Mesendoderm (in vitro differentiated cells): ENCODE measurements around the gene LRSAM1.

ENCODE experiments used
- DNase-seq: peaks from one replicate; pipeline ENCODE4 v3.0.0; 2013
- H2AK5ac ChIP-seq: 2 replicates; pipeline ENCODE4 v1.6.1; 2013; ENCODE audit warnings: low read length, inconsistent platforms
- H2BK120ac ChIP-seq: 2 replicates; pipeline ENCODE4 v1.6.1; 2013; ENCODE audit warnings: low read depth, mild to moderate bottlenecking, low read length, moderate library complexity, mixed read lengths
- H2BK15ac ChIP-seq: replicated peaks from 2 replicates; pipeline ENCODE4 v1.6.1; 2013; ENCODE audit warnings: low read depth, mild to moderate bottlenecking, moderate library complexity
- H2BK5ac ChIP-seq: 2 replicates; pipeline ENCODE4 v1.6.1; 2013; ENCODE audit warnings: low read length, inconsistent platforms
- H3K18ac ChIP-seq: 2 replicates; pipeline ENCODE4 v1.6.1; 2013; ENCODE audit warnings: mild to moderate bottlenecking, low read length, mixed read lengths
- H3K23ac ChIP-seq: one replicate; pipeline ENCODE4 v1.6.1; 2013; ENCODE audit warnings: low read length
- H3K27ac ChIP-seq: 2 replicates; pipeline ENCODE4 v1.5.1; 2013; ENCODE audit warnings: low read depth, mild to moderate bottlenecking, inconsistent platforms, low read length, moderate library complexity
- H3K27me3 ChIP-seq: 2 replicates; pipeline ENCODE4 v1.6.1; 2013; ENCODE audit warnings: low read length, control low read depth, mild to moderate bottlenecking, inconsistent platforms; ENCODE audit not compliant: insufficient read depth, poor library complexity
- H3K36me3 ChIP-seq: 2 replicates; pipeline ENCODE4 v1.6.1; 2013; ENCODE audit warnings: low read length, inconsistent platforms; ENCODE audit not compliant: control insufficient read depth, insufficient read depth
- H3K4ac ChIP-seq: one replicate; pipeline ENCODE4 v1.6.1; 2013; ENCODE audit warnings: low read depth, mild to moderate bottlenecking, low read length, moderate library complexity
- H3K4me1 ChIP-seq: 2 replicates; pipeline ENCODE4 v1.6.1; 2013; ENCODE audit warnings: low read depth, low read length, inconsistent platforms; ENCODE audit not compliant: control insufficient read depth
- H3K4me2 ChIP-seq: 2 replicates; pipeline ENCODE4 v1.6.1; 2013; ENCODE audit warnings: low read length
- H3K4me3 ChIP-seq: 2 replicates; pipeline ENCODE4 v1.5.1; 2013; ENCODE audit warnings: mild to moderate bottlenecking, low read length
- H3K56ac ChIP-seq: one replicate; pipeline ENCODE4 v1.6.1; 2013; ENCODE audit warnings: low read length
- H3K79me1 ChIP-seq: 2 replicates; pipeline ENCODE4 v1.6.1; 2013; ENCODE audit warnings: low read length, inconsistent platforms
- H3K79me2 ChIP-seq: 2 replicates; pipeline ENCODE4 v1.6.1; 2013; ENCODE audit warnings: mild to moderate bottlenecking, low read length; ENCODE audit not compliant: control insufficient read depth, insufficient read depth
- H3K9ac ChIP-seq: 2 replicates; pipeline ENCODE4 v1.6.1; 2013; ENCODE audit warnings: low read length, inconsistent platforms
- H4K5ac ChIP-seq: one replicate; pipeline ENCODE4 v1.6.1; 2013; ENCODE audit warnings: low read length
- H4K8ac ChIP-seq: one replicate; pipeline ENCODE4 v1.6.1; 2013; ENCODE audit warnings: low read depth, mild to moderate bottlenecking, control low read depth, low read length, moderate library complexity
- WGBS: extraction: QIAGEN DNeasy Blood & Tissue Kit; methylation state at CpG from one replicate; pipeline ENCODE4 v1.1.7; 2013; ENCODE audit warnings: low lambda C conversion rate, missing lambda C conversion rate; ENCODE audit not compliant: insufficient coverage; ENCODE audit errors: extremely low coverage; 5-methylcytosine and 5-hydroxymethylcytosine counted together

The LRSAM1 gene

DNA sequence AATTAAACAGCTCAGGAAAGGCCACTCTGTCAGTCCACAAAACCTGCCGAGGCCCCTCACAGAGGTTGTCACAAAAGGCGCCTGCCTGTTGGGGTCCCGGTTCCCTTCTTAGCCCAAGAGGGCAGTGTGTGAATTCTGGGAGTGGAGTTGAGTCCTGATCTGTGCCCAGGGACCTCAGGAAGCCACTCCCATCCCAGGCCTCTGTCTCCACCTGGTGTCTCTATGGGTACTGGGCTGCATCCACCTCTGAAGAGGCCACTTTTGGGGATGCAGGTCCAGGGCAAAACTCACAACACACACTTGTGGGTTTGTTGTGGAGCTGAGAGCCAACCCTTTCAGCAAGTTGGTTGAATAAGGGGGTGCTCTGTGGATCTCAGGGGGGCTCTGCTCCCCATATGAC is 86.5 kb downstream of the LRSAM1 start:
- H3K18ac ChIP-seq, result no peak overlapping the region
- no peaks in the 10 kb centered on the region for H3K27me3 ChIP-seq
- no peak overlapping the region for H3K56ac ChIP-seq
- H3K79me1 ChIP-seq, result peaks cover 19% of the 10 kb centered on the region
- H4K8ac ChIP-seq, result no peak overlapping the region
- H2BK15ac ChIP-seq, result no peak overlapping the region
- H3K4me2 ChIP-seq, result no peak overlapping the region
- DNase-seq, result peak; percentile 70
- H2BK120ac ChIP-seq, result no peak overlapping the region
- H3K27ac ChIP-seq, result no peak overlapping the region
- no peak overlapping the region for H4K5ac ChIP-seq
- no peaks in the 10 kb centered on the region for H3K36me3 ChIP-seq
- no peak overlapping the region for H3K9ac ChIP-seq
- WGBS, result no CpG with 5 or more reads among the region's 3 CpGs
- H2AK5ac ChIP-seq, result no peak overlapping the region
- no peak overlapping the region for H2BK5ac ChIP-seq
- no peak overlapping the region for H3K4ac ChIP-seq
- no peak overlapping the region for H3K23ac ChIP-seq
- no peak overlapping the region for H3K4me3 ChIP-seq
- H3K4me1 ChIP-seq, result no peaks in the 10 kb centered on the region
- peaks cover 12% of the 10 kb centered on the region for H3K79me2 ChIP-seq

DNA sequence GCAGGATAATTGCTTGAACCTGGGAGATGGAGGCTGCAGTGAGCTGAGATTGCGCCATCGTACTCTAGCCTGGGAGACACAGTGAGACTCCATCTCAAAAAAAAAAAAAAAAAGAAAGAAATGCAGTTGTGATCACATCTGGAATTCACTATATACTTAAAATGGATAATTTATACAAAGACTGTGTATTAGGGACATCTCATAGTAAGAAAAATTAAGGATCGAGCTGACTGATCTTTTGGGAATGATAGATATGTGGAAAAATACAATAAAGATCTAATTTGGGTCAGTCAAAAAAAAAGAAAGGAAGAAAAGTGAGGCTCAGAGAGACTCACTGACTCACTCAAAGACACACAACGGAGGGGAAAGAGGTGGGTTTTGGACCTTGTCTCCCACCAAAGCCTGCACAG is 87.5 kb downstream of the LRSAM1 start:
- DNase-seq, result no peak
- Histone ChIP-seq H4K5ac (no peak overlapping the region), H2BK120ac (no peak overlapping the region)

DNA sequence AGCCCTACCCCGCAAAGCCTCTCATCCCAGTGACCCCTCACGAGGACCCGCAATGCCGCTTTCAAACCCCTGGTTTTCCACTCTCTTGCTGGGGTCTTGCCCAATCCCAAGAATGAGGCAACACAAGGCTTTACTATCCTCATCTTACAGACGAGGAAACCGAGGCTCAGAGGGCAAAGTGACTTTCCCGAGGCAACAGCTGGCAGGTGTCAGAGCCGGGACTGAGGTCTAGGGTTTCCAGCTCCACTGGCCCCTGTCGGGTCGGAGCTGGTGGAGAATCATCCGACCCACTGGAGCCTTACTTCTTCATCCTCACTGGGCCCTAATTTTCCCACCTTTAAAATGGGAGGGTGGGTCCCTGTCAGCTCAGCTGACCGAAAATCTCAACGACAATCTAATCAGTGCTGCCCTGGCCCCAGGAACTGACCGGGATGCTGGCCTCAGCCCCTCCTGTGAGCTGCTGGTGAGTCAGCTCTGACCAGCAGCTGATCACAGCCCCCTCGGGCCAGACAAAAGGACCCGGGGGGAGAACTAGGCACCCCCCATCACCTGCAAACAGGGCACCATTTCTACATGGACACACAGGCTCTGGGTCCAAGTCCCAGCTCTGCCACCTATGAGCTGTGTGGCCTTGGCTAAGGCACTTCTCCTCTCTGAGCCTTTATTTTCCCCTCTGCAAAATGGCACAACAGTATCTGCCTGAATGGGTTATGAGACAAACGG is 88.1 kb downstream of the LRSAM1 start:
- H3K56ac ChIP-seq, result no peak overlapping the region
- H2AK5ac ChIP-seq, result no peak overlapping the region
- H3K4me2 ChIP-seq, result no peak overlapping the region
- H3K79me1 ChIP-seq, result peaks cover 26% of the 10 kb centered on the region
- H3K4me1 ChIP-seq, result no peaks in the 10 kb centered on the region
- H4K8ac ChIP-seq, result no peak overlapping the region
- H4K5ac ChIP-seq, result no peak overlapping the region
- WGBS, result no CpG with 5 or more reads among the region's 17 CpGs
- no peak overlapping the region for H2BK15ac ChIP-seq
- no peak overlapping the region for H3K27ac ChIP-seq
- no peak overlapping the region for H3K4ac ChIP-seq
- H3K79me2 ChIP-seq, result peaks cover 14% of the 10 kb centered on the region
- H3K4me3 ChIP-seq, result no peak overlapping the region
- H3K18ac ChIP-seq, result no peak overlapping the region
- no peak overlapping the region for H2BK120ac ChIP-seq
- H3K27me3 ChIP-seq, result no peaks in the 10 kb centered on the region
- no peaks in the 10 kb centered on the region for H3K36me3 ChIP-seq
- no peak overlapping the region for H3K23ac ChIP-seq
- H3K9ac ChIP-seq, result no peak overlapping the region
- H2BK5ac ChIP-seq, result no peak overlapping the region
- no peak for DNase-seq

More for the DNA sequence above, 87.5 kb downstream of the LRSAM1 start:
- Histone ChIP-seq H3K4me2 (no peak overlapping the region), H3K27ac (no peak overlapping the region), H2BK5ac (no peak overlapping the region), H3K18ac (no peak overlapping the region), H3K23ac (no peak overlapping the region), H3K4me1 (no peaks in the 10 kb centered on the region), H3K9ac (no peak overlapping the region), H4K8ac (no peak overlapping the region), H3K36me3 (no peaks in the 10 kb centered on the region), H3K4me3 (no peak overlapping the region), H3K27me3 (no peaks in the 10 kb centered on the region), H3K56ac (no peak overlapping the region), H3K79me2 (peaks cover 14% of the 10 kb centered on the region), H2AK5ac (no peak overlapping the region), H3K4ac (no peak overlapping the region), H2BK15ac (no peak overlapping the region), H3K79me1 (peaks cover 23% of the 10 kb centered on the region)
- no CpG with 5 or more reads among the region's 4 CpGs for WGBS

DNA sequence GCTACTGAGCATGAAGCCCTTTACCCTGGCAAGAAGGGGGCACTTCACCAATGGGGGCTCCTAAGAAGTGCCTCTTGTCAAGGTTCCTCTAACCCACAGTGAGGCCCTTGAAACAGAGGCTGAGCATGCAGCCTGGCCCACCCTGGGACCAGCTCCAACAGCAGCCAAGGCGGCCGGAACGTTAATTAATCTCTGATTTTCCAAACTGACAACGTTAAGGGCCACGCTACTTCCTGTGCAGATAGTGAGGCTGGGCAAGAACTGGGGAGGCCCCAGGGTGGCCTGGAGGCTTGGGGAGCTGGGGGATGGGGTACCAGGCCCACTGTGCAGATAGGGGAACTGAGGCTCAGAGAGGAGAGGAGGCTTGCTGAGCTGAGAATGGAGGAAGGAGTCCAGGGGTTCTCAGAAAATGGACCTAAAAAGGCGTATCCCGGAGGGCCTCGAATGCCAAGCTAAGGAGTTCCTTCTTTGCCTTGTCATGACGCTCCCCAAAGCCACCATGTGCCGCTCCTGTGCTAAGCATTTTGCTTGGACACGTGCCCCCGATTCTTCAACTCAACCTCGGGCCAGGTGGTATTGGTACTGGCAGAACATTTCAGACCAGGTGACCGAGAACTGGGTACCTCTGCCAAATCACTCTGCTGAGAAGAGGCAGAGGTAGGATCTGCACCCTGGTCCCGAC is 88.8 kb downstream of the LRSAM1 start:
- H3K79me1 ChIP-seq, result peaks cover 31% of the 10 kb centered on the region
- H2BK5ac ChIP-seq, result no peak overlapping the region
- H3K4me2 ChIP-seq, result no peak overlapping the region
- no peak overlapping the region for H3K4me3 ChIP-seq
- no peak overlapping the region for H3K4ac ChIP-seq
- WGBS, result no CpG with 5 or more reads among the region's 15 CpGs
- no peak overlapping the region for H2BK120ac ChIP-seq
- H4K5ac ChIP-seq, result no peak overlapping the region
- H3K56ac ChIP-seq, result no peak overlapping the region
- H3K23ac ChIP-seq, result no peak overlapping the region
- peaks cover 19% of the 10 kb centered on the region for H3K79me2 ChIP-seq
- H3K27me3 ChIP-seq, result no peaks in the 10 kb centered on the region
- no peak for DNase-seq
- no peaks in the 10 kb centered on the region for H3K4me1 ChIP-seq
- no peak overlapping the region for H4K8ac ChIP-seq
- no peak overlapping the region for H2AK5ac ChIP-seq
- H3K18ac ChIP-seq, result no peak overlapping the region
- H2BK15ac ChIP-seq, result no peak overlapping the region
- H3K36me3 ChIP-seq, result no peaks in the 10 kb centered on the region
- H3K9ac ChIP-seq, result no peak overlapping the region
- no peak overlapping the region for H3K27ac ChIP-seq

DNA sequence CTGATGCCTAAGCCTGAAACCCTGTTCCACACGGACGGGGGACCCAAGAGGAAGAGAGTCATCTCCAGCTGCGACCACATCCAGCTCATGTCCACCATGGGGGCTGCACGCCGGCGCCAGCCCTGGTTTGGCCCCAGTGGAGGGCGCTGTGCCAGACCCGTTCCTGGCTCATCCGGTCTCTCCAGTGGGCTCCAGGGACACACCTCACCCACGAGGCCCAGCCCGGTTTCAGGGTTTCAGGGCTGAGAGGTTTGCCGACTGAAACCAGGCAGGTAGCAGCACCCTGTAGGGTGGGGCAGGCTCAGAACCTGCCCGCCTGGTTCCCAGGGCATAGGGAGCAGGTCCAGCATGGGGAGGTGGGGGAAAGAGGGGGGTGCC is 89.3 kb downstream of the LRSAM1 start:
- no peak overlapping the region for H3K23ac ChIP-seq
- H3K4ac ChIP-seq, result no peak overlapping the region
- H2BK15ac ChIP-seq, result no peak overlapping the region
- H3K18ac ChIP-seq, result no peak overlapping the region
- no peak overlapping the region for H3K9ac ChIP-seq
- H4K5ac ChIP-seq, result no peak overlapping the region
- no peaks in the 10 kb centered on the region for H3K27me3 ChIP-seq
- H3K79me1 ChIP-seq, result peaks cover 30% of the 10 kb centered on the region
- no peaks in the 10 kb centered on the region for H3K36me3 ChIP-seq
- no peak overlapping the region for H2AK5ac ChIP-seq
- no peak for DNase-seq
- no peak overlapping the region for H3K4me3 ChIP-seq
- no peaks in the 10 kb centered on the region for H3K4me1 ChIP-seq
- H3K79me2 ChIP-seq, result peaks cover 20% of the 10 kb centered on the region
- no peak overlapping the region for H3K56ac ChIP-seq
- no peak overlapping the region for H4K8ac ChIP-seq
- WGBS, result no CpG with 5 or more reads among the region's 13 CpGs
- H3K4me2 ChIP-seq, result no peak overlapping the region
- no peak overlapping the region for H2BK120ac ChIP-seq
- H3K27ac ChIP-seq, result no peak overlapping the region
- no peak overlapping the region for H2BK5ac ChIP-seq
